ENCODE results near the gene RAB25.

RAB25 gene

DNA sequence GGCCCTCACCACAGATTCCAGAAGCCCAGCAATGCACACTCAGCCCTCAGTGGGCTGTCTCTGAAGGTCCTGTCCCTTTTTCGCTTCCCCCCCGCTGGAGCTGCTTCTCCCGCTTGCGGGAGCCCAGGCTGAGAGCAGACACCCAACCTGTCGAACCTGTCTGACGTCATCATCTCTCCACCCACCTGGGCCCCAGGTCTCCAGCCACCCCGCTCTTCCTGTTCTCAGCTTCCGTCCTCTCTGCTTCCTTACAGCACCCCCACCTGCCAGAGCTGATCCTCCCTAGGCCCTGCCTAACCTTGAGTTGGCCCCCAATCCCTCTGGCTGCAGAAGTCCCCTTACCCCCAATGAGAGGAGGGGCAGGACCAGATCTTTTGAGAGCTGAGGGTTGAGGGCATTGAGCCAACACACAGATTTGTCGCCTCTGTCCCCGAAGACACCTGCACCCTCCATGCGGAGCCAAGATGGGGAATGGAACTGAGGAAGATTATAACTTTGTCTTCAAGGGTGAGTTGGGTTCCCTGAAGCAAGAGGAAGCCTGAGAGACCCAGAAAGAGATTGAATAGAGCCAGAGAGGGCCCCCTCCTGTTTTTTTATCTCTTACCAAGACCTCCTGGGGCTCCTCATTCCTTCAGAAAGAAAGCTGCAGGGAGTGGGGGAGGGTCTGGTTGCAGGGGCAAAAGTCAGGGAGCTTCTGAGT is at the start of gene RAB25:
Gene RAB25 (plus strand): TSS at position 224 of the 700 bp plus-strand sequence. CDS start 241 bp downstream, at position 465.
- H3K36me3 ChIP-seq (ENCODE audit: control insufficient read depth, insufficient read depth, low read length) = no peaks in the 10 kb centered on the region
- H3K27me3 ChIP-seq (ENCODE audit: control insufficient read depth, insufficient read depth, low read length) = no peaks in the 10 kb centered on the region
- H3K9me3 ChIP-seq (ENCODE audit: control insufficient read depth, low read length) = no peaks in the 10 kb centered on the region
- no peaks in the 10 kb centered on the region for H3K4me1 ChIP-seq
- no peaks in the 10 kb centered on the region for H3K79me2 ChIP-seq
- H3K4me3 ChIP-seq (ENCODE audit: low read depth, low read length) = peak within 1 kb of the TSS; percentile 83
- TF ChIP-seq, protein P1, sequence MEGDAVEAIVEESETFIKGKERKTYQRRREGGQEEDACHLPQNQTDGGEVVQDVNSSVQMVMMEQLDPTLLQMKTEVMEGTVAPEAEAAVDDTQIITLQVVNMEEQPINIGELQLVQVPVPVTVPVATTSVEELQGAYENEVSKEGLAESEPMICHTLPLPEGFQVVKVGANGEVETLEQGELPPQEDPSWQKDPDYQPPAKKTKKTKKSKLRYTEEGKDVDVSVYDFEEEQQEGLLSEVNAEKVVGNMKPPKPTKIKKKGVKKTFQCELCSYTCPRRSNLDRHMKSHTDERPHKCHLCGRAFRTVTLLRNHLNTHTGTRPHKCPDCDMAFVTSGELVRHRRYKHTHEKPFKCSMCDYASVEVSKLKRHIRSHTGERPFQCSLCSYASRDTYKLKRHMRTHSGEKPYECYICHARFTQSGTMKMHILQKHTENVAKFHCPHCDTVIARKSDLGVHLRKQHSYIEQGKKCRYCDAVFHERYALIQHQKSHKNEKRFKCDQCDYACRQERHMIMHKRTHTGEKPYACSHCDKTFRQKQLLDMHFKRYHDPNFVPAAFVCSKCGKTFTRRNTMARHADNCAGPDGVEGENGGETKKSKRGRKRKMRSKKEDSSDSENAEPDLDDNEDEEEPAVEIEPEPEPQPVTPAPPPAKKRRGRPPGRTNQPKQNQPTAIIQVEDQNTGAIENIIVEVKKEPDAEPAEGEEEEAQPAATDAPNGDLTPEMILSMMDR (IDR thresholded peaks at IDR 0.05) = no peak
- peak within 1 kb of the TSS; percentile 57 for H3K27ac ChIP-seq
- peak within 1 kb of the TSS; percentile 98 for H3K4me2 ChIP-seq (ENCODE audit: low read length)
- peak within 1 kb of the TSS; percentile 87 for H2AFZ ChIP-seq
- H3K9ac ChIP-seq = no peak within 1 kb of the TSS

DNA sequence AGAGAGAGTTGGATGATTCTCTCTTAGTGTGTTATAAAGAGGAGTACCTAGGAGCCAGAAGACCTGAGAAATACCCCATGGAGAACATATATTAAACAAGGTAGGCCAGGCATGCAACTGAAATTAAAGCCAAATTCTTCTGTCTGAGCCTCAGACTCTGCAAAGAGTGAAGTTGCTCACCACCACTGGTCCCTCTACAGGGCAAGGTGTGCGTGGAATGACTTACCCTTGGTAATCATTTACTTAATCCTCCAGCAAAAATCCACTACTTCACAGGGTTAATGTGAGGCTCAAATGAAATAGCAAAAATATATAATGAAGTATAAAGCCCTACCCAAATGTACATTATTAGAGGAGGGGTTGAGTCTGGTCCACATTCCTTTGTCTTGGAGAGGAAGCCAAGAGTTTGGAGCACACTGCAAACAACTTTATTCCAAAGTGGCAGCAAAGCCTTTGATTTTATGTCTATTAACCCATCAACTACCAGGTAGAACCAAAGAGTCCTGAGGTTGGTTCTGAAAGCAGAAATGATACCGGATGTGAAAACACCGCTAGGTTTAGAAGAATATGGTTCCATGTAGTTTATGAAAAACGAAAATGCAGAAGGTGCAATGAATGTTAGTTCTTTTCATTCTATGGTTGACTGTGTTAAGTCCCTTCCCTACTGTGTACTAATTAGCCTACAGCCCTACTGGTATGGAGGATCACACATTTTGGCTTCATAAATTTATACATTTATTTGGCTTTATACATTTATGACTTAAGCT is 48.7 kb upstream of the RAB25 start:
- TF ChIP-seq, protein P1 (IDR thresholded peaks at IDR 0.05) = no peak
- no peak overlapping the region for H3K4me3 ChIP-seq (ENCODE audit: low read depth, low read length)
- peaks cover 4% of the 10 kb centered on the region for H3K4me1 ChIP-seq
- H3K9me3 ChIP-seq (ENCODE audit: control insufficient read depth, low read length) = no peaks in the 10 kb centered on the region
- no peak overlapping the region for H3K9ac ChIP-seq
- H3K27ac ChIP-seq = no peak overlapping the region
- no peaks in the 10 kb centered on the region for H3K36me3 ChIP-seq (ENCODE audit: control insufficient read depth, insufficient read depth, low read length)
- H3K27me3 ChIP-seq (ENCODE audit: control insufficient read depth, insufficient read depth, low read length) = no peaks in the 10 kb centered on the region
- no peak overlapping the region for H2AFZ ChIP-seq
- no peaks in the 10 kb centered on the region for H3K79me2 ChIP-seq
- no peak overlapping the region for H3K4me2 ChIP-seq (ENCODE audit: low read length)

DNA sequence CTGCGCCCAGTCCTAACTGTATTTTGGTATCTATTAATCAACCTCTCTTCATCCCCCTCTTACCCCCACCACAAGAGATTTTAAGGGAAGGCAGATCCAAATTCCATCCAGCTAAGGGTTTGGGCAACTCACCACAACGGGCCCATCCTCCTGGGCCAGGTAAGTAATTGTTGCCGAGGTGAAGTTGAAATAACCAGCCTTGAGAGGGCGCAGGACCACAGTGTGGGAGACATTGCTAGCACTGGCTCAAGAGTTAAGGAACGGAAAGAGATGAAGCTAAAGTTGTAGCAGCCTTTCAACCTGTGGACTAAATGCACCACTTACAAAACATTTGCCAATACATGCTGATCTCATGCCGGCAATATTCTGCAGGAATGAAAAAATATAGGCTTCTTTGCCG is 46.1 kb upstream of the RAB25 start:
- H3K9me3 ChIP-seq (ENCODE audit: control insufficient read depth, low read length) = no peaks in the 10 kb centered on the region
- no peaks in the 10 kb centered on the region for H3K27me3 ChIP-seq (ENCODE audit: control insufficient read depth, insufficient read depth, low read length)
- H3K4me3 ChIP-seq (ENCODE audit: low read depth, low read length) = no peak overlapping the region
- peaks cover 3% of the 10 kb centered on the region for H3K4me1 ChIP-seq
- H3K9ac ChIP-seq = no peak overlapping the region
- H3K27ac ChIP-seq = no peak overlapping the region
- no peak overlapping the region for H2AFZ ChIP-seq
- no peak overlapping the region for H3K4me2 ChIP-seq (ENCODE audit: low read length)
- H3K79me2 ChIP-seq = peaks cover 5% of the 10 kb centered on the region
- no peaks in the 10 kb centered on the region for H3K36me3 ChIP-seq (ENCODE audit: control insufficient read depth, insufficient read depth, low read length)
- TF ChIP-seq, protein P1 (IDR thresholded peaks at IDR 0.05) = no peak

DNA sequence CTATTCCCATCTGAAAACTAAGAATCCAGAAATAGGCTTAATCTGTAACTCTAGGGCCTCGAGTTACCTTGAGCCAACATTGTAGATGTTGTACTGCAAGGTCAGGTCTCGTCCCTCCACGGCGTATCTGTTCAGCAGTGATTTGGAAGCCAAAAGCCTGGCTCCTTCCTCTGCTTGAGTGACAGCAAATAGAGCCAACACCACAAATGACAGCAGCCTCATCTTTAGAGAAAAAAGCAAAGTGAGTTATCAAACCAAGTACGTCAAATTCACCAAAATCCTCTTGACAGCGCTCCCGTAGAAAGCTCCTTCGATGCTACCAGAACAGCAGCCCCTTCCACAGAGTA is 41.0 kb upstream of the RAB25 start:
- Histone ChIP-seq H3K79me2 (peaks cover 8% of the 10 kb centered on the region), H3K4me1 (peaks cover 5% of the 10 kb centered on the region), H3K27ac (no peak overlapping the region), H3K9ac (no peak overlapping the region), H3K36me3 (ENCODE audit: control insufficient read depth, insufficient read depth, low read length) (no peaks in the 10 kb centered on the region), H3K9me3 (ENCODE audit: control insufficient read depth, low read length) (no peaks in the 10 kb centered on the region), H2AFZ (peak overlapping the region; percentile 66), H3K27me3 (ENCODE audit: control insufficient read depth, insufficient read depth, low read length) (no peaks in the 10 kb centered on the region), H3K4me3 (ENCODE audit: low read depth, low read length) (peak overlapping the region; percentile 55), H3K4me2 (ENCODE audit: low read length) (peak overlapping the region; percentile 82)
- TF ChIP-seq, protein P1 (IDR thresholded peaks at IDR 0.05) = no peak
